ENCODE measurements around the gene RTN1.

RTN1 gene

GRCh38 chr14:59634617-59635016 lies 236.0 kb downstream of the RTN1 start:
- in situ Hi-C loops (cut with HindIII; ENCODE audit: low sequenced_read_pairs): no loop called here

- in situ Hi-C loops (cut with HindIII; ENCODE audit: low sequenced_read_pairs): no loop called here
Measured at GRCh38 chr14:59633486-59633885, 237.1 kb downstream of the RTN1 start.

GRCh38 chr14:59632381-59632780 lies 238.2 kb downstream of the RTN1 start:
- in situ Hi-C loops (cut with HindIII; ENCODE audit: low sequenced_read_pairs): no loop called here

- in situ Hi-C loops (cut with HindIII; ENCODE audit: low sequenced_read_pairs): no loop called here
Measured at GRCh38 chr14:59631237-59631636, 239.3 kb downstream of the RTN1 start.

- in situ Hi-C loops (cut with HindIII; ENCODE audit: low sequenced_read_pairs): no loop called here
Measured at GRCh38 chr14:59630288-59630963, 240.2 kb downstream of the RTN1 start.

- in situ Hi-C loops (cut with HindIII; ENCODE audit: low sequenced_read_pairs): no loop called here
Measured at GRCh38 chr14:59629444-59630287, 240.9 kb downstream of the RTN1 start.

- in situ Hi-C loops (cut with HindIII; ENCODE audit: low sequenced_read_pairs): no loop called here
Measured at GRCh38 chr14:59627011-59627520, 243.5 kb downstream of the RTN1 start.

- in situ Hi-C loops (cut with HindIII; ENCODE audit: low sequenced_read_pairs): no loop called here
Measured at GRCh38 chr14:59622631-59623030, 247.9 kb downstream of the RTN1 start.

- in situ Hi-C loops (cut with HindIII; ENCODE audit: low sequenced_read_pairs): no loop called here
Measured at GRCh38 chr14:59619061-59619460, 251.5 kb downstream of the RTN1 start.

- in situ Hi-C loops (cut with HindIII; ENCODE audit: low sequenced_read_pairs): no loop called here
Measured at GRCh38 chr14:59601056-59601455, 269.5 kb downstream of the RTN1 start.

- in situ Hi-C loops (cut with HindIII; ENCODE audit: low sequenced_read_pairs): no loop called here
Measured at GRCh38 chr14:59600211-59600945, 270.2 kb downstream of the RTN1 start.

GRCh38 chr14:59595071-59595470 lies 275.5 kb downstream of the RTN1 start:
- in situ Hi-C loops (cut with HindIII; ENCODE audit: low sequenced_read_pairs): no loop called here

- in situ Hi-C loops (cut with HindIII; ENCODE audit: low sequenced_read_pairs): no loop called here
Measured at GRCh38 chr14:59591641-59592370, 278.8 kb downstream of the RTN1 start.

GRCh38 chr14:59588101-59588500 lies 282.5 kb downstream of the RTN1 start:
- in situ Hi-C loops (cut with HindIII; ENCODE audit: low sequenced_read_pairs): no loop called here

- in situ Hi-C loops (cut with HindIII; ENCODE audit: low sequenced_read_pairs): no loop called here
Measured at GRCh38 chr14:59585891-59586554, 284.6 kb downstream of the RTN1 start.

GRCh38 chr14:59583755-59584154 lies 286.8 kb downstream of the RTN1 start:
- in situ Hi-C loops (cut with HindIII; ENCODE audit: low sequenced_read_pairs): no loop called here

GRCh38 chr14:59582845-59583509 lies 287.6 kb downstream of the RTN1 start:
- in situ Hi-C loops (cut with HindIII; ENCODE audit: low sequenced_read_pairs): no loop called here

- in situ Hi-C loops (cut with HindIII; ENCODE audit: low sequenced_read_pairs): no loop called here
Measured at GRCh38 chr14:59582161-59582560, 288.4 kb downstream of the RTN1 start.

- in situ Hi-C loops (cut with HindIII; ENCODE audit: low sequenced_read_pairs): no loop called here
Measured at GRCh38 chr14:59580911-59581310, 289.7 kb downstream of the RTN1 start.
